Breast epithelium (tissue), 3 donors: Measurements from ENCODE around the gene CHD1L.

Experiments used
- CTCF ChIP-seq, 3 donors: fragments of 450-650 bp; IDR thresholded peaks; one replicate each; pipeline ENCODE4 v1.5.1; 2016 to 2017; ENCODE audit warnings: antibody characterized with exemption in 3 of 3, mild to moderate bottlenecking in 3 of 3, moderate library complexity in 3 of 3
- POLR2AphosphoS5 ChIP-seq, 3 donors: sonication (generic); formaldehyde crosslinking; IDR thresholded peaks; one replicate each; pipeline ENCODE4 v1.6.1; 2017; ENCODE audit warnings: antibody characterized with exemption in 3 of 3

- no peak for TF ChIP-seq CTCF (IDR thresholded peaks at IDR 0.05)
- no peak for TF ChIP-seq POLR2AphosphoS5 (IDR thresholded peaks at IDR 0.05)
These were observed 94.7 kb downstream of the CHD1L start for GRCh38 chr1:147337040-147337630.
